GM19240 (cell line): ENCODE data around the gene PPFIA4.

Experiments used
- DNase-seq: peaks from one replicate; pipeline ENCODE4 v3.0.0; 2011; ENCODE audit warnings: low spot score; ENCODE audit not compliant: insufficient read length

Gene PPFIA4

DNA sequence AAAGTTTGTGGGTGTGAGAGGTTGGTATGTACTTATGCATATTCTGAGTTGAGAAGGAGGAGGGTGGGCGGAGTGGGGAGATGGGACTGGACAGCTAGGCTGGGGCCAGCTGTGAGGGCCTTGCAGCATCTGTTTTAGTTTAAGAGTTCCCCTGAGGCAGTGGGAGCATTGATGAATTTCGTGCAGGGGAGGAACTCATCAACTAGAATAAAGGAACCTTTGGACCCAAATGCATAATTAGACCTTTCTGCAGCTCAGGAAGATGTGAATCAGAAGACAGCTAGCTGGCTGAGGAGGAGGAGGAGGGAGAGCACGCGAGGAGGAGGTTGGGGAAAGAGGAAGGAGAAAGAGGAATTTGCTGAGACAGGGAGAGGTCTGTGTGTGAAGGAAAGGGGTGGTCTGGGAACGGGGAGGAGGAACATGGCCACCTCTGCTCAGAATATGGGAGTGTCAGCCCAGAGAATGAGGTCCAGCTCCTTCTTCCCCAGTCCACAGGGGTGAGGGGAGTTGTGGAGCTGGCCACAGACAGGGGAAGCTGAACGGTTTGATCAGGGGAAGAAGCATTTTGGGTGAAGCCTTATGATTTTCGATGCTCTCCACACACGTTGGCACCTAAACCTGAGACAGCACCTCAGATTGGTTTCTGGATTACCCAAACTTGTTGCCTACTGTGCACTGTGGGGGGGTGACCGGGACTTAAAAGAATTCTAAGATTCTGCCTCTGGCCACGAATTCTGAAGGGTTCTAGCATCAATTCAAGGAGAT, 31.8 kb downstream of the PPFIA4 start:
- no peak for DNase-seq

GRCh38 chr1:203058676-203058935, 32.3 kb downstream of the PPFIA4 start:
- no peak for DNase-seq

GRCh38 chr1:203059485-203059884, 33.2 kb downstream of the PPFIA4 start:
- no peak for DNase-seq

- no peak for DNase-seq
Observed at GRCh38 chr1:203060115-203060514, 33.8 kb downstream of the PPFIA4 start.

DNA sequence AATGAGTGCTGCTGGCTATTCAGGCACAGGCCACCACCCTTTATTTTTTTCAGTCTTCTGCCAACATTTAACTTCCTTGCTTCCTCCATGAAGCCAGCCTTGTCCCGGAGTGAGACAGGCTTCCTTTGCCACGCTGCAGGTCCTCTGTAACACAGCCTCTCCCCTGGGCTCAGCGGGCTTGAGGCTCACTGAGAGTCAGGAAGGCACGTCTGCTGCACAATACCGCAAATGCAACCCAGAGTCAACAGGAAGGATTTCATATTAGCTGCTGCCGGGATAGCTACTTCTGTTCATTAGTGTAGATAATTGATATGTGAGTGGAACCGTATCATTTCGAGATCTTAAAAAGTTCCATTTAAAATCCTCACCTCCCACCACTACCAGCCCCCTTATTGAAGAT, 37.0 kb downstream of the PPFIA4 start:
- no peak for DNase-seq

DNA sequence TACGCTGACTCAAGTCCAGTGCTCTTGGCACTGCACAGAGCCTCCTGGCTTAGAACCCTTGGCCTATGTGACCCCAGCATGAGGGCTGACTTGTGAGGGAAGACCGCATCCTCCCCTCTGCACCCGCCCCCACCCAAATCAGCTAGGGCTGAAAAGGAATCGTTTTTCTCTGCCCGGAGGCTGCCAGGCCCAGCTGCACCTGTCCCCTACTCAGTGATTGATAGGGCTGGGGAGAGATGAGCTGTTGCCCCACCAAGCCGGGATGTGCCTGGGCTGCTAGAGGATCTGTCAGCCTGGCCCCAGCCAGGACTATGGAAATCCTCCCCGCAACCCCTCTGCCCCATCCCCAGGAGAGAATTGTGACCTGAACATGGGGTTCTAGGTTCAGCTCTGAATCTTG, 38.9 kb downstream of the PPFIA4 start:
- no peak for DNase-seq

- DNase-seq: no peak
Observed at GRCh38 chr1:203065986-203066385, 39.7 kb downstream of the PPFIA4 start.

DNA sequence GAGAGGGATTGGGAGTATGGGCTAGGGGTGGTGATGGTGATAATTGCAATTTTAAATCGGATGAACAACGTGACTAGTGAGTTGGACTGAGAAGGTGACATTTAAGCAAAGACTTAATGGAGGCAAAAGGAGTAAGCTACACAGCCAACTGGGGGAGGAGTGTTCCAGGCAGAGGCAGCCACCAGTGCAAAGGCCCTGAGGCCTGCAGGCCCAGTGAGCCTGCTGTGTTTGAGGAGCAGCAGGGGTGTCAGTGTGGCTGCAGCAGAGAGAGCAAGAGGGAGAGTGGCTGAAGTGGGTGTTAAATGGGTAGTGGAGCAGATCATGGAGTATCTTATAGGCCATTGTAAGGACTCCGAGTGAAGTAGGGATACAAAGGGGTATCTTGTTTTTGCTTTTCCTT, 40.7 kb downstream of the PPFIA4 start:
- no peak for DNase-seq

DNA sequence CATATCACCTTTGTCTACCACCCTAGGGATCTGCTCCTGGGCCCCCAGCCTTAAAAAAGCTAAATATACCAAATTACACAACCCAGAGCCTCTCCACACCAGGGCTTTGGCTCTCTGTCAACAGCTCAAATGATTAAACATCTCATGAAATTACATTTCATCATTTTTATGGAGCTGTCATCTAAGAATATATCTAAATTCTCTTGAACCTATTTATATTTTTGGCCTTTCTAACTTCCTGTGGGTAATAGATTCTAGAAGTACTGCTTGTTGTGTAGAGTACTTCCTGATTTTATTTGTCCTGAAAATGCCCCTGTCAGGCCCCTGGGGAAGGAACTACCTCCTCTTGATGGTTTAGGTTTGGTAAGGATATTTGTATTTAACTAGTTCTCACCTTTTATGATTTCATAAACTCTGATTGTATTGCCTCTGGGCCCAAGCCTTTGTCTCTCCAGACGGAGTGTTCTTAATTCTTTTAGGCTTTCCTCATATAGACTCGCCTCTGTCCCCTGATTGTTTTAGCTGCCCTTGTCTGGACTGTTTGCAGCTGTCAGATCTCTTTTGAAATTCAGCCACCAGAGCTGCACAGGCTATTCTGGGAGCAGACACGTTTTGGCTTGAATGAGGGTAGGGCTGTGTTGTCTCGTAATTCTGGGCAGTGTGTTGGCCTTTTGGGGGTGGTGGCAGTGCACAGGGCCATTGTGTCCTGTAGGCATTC, 42.9 kb downstream of the PPFIA4 start:
- DNase-seq: no peak

GRCh38 chr1:203072002-203072602, 45.8 kb downstream of the PPFIA4 start:
- DNase-seq: no peak

DNA sequence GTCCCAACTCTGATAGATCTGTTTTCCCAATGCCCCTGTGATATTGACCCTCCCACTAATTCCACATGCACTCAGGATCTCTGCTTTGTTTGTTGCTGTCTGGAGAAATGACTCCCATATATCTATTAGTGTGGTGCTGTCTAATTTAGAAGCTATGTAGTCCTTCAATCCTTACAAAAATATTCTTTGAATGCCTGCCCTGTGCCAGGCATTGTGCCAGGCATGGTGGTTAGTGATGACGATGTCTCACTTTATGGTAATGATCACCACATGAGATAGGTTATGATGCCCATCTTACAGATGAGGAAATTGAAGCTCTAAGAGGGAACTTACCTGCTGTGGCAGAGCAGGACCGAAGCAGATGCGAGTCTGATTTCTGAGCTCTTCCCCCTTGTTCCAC, 46.6 kb downstream of the PPFIA4 start:
- DNase-seq: no peak

GRCh38 chr1:203073469-203073868, 47.2 kb downstream of the PPFIA4 start:
- DNase-seq: no peak

- DNase-seq: no peak
Observed at GRCh38 chr1:203074610-203075009, 48.3 kb downstream of the PPFIA4 start.

DNA sequence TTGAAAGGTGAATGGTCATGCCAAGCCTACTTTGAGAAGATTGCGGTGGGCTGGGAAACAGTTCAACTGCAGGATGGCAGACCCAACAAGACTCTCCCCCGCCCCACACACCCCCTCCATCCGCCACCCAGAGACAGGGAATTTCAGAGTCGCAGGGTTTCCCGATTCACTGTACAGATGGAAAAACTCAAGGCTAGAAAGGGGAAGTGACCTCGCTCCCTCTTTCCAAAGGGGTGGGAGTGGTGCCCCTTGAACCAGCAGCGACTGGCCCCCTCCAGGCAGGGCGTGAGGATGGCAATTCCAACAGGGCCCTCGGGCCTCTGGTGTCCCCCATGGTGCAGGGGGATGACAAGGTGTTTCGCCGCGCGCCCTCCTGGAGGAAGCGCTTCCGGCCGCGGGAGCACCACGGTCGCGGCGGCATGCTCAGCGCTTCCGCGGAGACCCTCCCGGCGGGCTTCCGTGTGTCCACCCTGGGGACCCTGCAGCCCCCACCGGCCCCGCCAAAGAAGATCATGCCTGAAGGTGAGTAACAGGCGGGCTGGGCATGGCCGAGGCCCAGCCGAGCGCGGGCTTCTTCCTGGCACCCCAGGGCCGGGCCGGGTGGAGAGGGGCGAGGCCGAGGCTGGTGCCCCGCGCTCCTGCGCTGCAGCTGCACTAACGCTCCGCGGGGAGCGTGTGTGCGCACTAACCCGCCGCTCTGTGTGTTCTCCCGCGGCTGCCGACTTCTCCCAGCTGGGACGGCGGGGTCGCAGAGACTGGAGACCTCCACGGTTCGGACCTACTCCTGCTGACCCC, 49.1 kb downstream of the PPFIA4 start:
- no peak for DNase-seq

DNA sequence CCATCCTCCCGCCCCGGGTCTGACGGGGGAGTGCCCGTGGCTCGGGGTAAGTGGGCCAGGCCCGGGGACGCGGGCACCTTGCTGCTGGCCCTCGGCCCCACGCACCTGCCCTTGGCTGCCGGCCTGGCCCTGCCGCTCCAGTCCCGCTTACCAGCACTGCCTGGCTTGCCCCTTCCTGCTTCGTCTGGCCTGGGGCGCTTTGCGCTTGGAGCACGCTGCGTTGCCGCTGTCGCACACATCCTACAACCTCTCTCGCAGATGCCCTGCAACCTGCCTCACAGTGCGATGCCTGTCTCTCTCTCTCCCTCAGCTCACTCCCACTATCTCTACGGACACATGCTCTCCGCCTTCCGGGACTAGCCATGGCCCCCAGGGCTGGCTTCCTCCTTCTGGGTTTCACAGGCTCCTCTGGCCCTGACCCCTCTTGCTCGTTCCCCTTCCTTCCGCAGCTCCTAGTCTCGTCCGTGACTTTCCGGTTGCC, 49.8 kb downstream of the PPFIA4 start:
- DNase-seq: no peak

- DNase-seq: no peak
Observed at GRCh38 chr1:203077367-203077766, 51.1 kb downstream of the PPFIA4 start.

- DNase-seq: no peak
Observed at GRCh38 chr1:203077956-203078355, 51.7 kb downstream of the PPFIA4 start.

GRCh38 chr1:203078478-203078877, 52.2 kb downstream of the PPFIA4 start:
- no peak for DNase-seq

DNA sequence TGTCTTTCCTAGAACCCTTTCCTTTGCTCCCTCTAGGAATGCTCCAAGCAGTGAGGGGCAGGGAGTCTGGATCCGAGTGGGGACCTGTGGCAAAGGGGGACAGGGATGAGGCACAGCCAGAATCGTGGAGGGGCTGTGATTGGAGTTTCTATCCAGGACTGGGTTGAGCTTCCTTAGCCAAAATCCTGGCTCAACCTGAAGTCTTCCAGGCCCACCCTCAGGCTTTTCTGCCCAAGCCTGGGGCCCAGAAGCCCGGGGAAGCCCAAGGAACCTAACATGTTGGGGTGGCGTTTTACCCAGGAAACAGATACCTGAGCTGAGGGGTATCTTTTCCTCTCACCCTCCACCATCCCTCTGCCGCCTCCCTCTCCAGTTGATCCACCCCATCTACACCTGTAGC, 54.2 kb downstream of the PPFIA4 start:
- DNase-seq: no peak

GRCh38 chr1:203081465-203082230, 55.4 kb downstream of the PPFIA4 start:
- no peak for DNase-seq

DNA sequence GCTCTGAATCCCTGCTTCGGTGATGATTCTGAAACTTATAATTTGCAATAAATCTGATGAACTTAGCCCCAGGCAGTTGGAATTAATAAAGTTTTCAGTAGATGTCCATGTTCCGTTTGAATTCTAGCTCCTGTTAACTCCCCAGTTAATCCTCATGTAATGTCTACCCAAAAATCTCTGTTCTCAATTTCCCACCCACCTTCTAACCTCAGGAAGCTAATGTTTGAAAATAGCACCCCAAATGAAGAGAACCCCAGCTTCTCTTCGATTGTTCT, 55.9 kb downstream of the PPFIA4 start:
- no peak for DNase-seq
